Measurements from ENCODE around the gene NTM. TPM values are rescaled to one million over a fixed set of nuclear protein-coding genes. Genes with fewer than 3 reads are reported as not detected.

Gene NTM
- total and polyA plus RNA-seq, 2 experiments from 2014 or later, result 1.1 to 1.7 TPM

GRCh38 chr11:132208477-132209055, 838.2 kb downstream of the NTM start:
- no peak overlapping the region for H3K4me3 ChIP-seq
- no peak overlapping the region for H3K27ac ChIP-seq
- no peaks in the 10 kb centered on the region for H3K27me3 ChIP-seq
- no peak for DNase-seq (ENCODE audit: low read depth in 1 of 2, low spot score in 1 of 2)
- no peaks in the 10 kb centered on the region for H3K36me3 ChIP-seq
- TF ChIP-seq, protein P1, sequence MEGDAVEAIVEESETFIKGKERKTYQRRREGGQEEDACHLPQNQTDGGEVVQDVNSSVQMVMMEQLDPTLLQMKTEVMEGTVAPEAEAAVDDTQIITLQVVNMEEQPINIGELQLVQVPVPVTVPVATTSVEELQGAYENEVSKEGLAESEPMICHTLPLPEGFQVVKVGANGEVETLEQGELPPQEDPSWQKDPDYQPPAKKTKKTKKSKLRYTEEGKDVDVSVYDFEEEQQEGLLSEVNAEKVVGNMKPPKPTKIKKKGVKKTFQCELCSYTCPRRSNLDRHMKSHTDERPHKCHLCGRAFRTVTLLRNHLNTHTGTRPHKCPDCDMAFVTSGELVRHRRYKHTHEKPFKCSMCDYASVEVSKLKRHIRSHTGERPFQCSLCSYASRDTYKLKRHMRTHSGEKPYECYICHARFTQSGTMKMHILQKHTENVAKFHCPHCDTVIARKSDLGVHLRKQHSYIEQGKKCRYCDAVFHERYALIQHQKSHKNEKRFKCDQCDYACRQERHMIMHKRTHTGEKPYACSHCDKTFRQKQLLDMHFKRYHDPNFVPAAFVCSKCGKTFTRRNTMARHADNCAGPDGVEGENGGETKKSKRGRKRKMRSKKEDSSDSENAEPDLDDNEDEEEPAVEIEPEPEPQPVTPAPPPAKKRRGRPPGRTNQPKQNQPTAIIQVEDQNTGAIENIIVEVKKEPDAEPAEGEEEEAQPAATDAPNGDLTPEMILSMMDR (IDR thresholded peaks at IDR 0.05; ENCODE audit: low read depth, low read length), result no peak
- H3K4me1 ChIP-seq (ENCODE audit: low read depth), result no peaks in the 10 kb centered on the region
- no peaks in the 10 kb centered on the region for H3K9me3 ChIP-seq (ENCODE audit: low read depth)

GRCh38 chr11:132211479-132211878, 841.1 kb downstream of the NTM start:
- Histone ChIP-seq H3K27ac (no peak overlapping the region), H3K9me3 (ENCODE audit: low read depth) (no peaks in the 10 kb centered on the region), H3K36me3 (no peaks in the 10 kb centered on the region), H3K4me1 (ENCODE audit: low read depth) (no peaks in the 10 kb centered on the region), H3K27me3 (no peaks in the 10 kb centered on the region), H3K4me3 (no peak overlapping the region)
- TF ChIP-seq, protein P1 (IDR thresholded peaks at IDR 0.05; ENCODE audit: low read depth, low read length), result no peak
- DNase-seq (ENCODE audit: low read depth in 1 of 2, low spot score in 1 of 2), result no peak

GRCh38 chr11:132217856-132218255, 847.4 kb downstream of the NTM start:
- Histone ChIP-seq H3K4me3 (no peak overlapping the region), H3K9me3 (ENCODE audit: low read depth) (no peaks in the 10 kb centered on the region), H3K27me3 (no peaks in the 10 kb centered on the region), H3K36me3 (no peaks in the 10 kb centered on the region), H3K4me1 (ENCODE audit: low read depth) (no peaks in the 10 kb centered on the region), H3K27ac (no peak overlapping the region)
- TF ChIP-seq, protein P1 (IDR thresholded peaks at IDR 0.05; ENCODE audit: low read depth, low read length), result no peak
- no peak for DNase-seq (ENCODE audit: low read depth in 1 of 2, low spot score in 1 of 2)

DNA sequence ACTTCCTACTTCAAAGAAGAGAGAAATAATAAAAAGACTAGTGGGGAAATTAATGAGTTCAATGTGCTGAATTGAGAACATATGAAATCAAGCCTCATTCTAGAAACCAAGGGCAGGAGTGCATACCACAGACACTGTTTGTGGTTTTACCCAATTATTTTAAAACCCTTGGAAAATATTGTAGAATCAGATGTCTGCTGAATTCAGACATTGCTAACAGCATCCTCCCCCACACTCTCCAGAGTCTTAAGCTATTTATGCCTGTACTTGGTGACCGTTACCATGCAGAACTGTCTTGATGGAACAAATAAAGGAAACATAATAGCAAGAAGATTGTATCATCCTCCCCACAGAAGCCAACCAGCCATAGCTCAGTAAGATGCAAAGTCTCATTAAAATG, 850.1 kb downstream of the NTM start:
- DNase-seq (ENCODE audit: low read depth in 1 of 2, low spot score in 1 of 2), result peak in 1 of 2 donors; percentile 35
- Histone ChIP-seq H3K9me3 (ENCODE audit: low read depth) (no peaks in the 10 kb centered on the region), H3K4me3 (no peak overlapping the region), H3K4me1 (ENCODE audit: low read depth) (no peaks in the 10 kb centered on the region), H3K36me3 (no peaks in the 10 kb centered on the region), H3K27ac (no peak overlapping the region), H3K27me3 (no peaks in the 10 kb centered on the region)
- TF ChIP-seq, protein P1 (IDR thresholded peaks at IDR 0.05; ENCODE audit: low read depth, low read length), result no peak

GRCh38 chr11:132222345-132222744, 851.9 kb downstream of the NTM start:
- Histone ChIP-seq H3K9me3 (ENCODE audit: low read depth) (no peaks in the 10 kb centered on the region), H3K27me3 (no peaks in the 10 kb centered on the region), H3K4me1 (ENCODE audit: low read depth) (no peaks in the 10 kb centered on the region), H3K4me3 (no peak overlapping the region), H3K27ac (no peak overlapping the region), H3K36me3 (no peaks in the 10 kb centered on the region)
- TF ChIP-seq, protein P1 (IDR thresholded peaks at IDR 0.05; ENCODE audit: low read depth, low read length), result no peak
- no peak for DNase-seq (ENCODE audit: low read depth in 1 of 2, low spot score in 1 of 2)
